ENCODE data around the gene UBTF.

- TF ChIP-seq, protein P1, sequence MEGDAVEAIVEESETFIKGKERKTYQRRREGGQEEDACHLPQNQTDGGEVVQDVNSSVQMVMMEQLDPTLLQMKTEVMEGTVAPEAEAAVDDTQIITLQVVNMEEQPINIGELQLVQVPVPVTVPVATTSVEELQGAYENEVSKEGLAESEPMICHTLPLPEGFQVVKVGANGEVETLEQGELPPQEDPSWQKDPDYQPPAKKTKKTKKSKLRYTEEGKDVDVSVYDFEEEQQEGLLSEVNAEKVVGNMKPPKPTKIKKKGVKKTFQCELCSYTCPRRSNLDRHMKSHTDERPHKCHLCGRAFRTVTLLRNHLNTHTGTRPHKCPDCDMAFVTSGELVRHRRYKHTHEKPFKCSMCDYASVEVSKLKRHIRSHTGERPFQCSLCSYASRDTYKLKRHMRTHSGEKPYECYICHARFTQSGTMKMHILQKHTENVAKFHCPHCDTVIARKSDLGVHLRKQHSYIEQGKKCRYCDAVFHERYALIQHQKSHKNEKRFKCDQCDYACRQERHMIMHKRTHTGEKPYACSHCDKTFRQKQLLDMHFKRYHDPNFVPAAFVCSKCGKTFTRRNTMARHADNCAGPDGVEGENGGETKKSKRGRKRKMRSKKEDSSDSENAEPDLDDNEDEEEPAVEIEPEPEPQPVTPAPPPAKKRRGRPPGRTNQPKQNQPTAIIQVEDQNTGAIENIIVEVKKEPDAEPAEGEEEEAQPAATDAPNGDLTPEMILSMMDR (IDR thresholded peaks at IDR 0.05), result no peak
- TF ChIP-seq POLR2AphosphoS5 (IDR thresholded peaks at IDR 0.05), result no peak
Observed at GRCh38 chr17:44177640-44178039, 41.8 kb downstream of the UBTF start.

Data from breast epithelium (tissue), 3 donors.